Endothelial cell of umbilical vein (primary cell): ENCODE data around the gene NHSL2.

ENCODE experiments used
- POLR2A ChIP-seq: IDR thresholded peaks from 2 replicates; pipeline ENCODE4 v1.6.1; 2012; ENCODE audit warnings: low read depth, mild to moderate bottlenecking, control low read depth, low read length
- POLR2AphosphoS5 ChIP-seq: IDR thresholded peaks from 2 replicates; pipeline ENCODE4 v1.6.1; 2012; ENCODE audit warnings: low read depth, mild to moderate bottlenecking, control low read depth, low read length, moderate library complexity; ENCODE audit not compliant: insufficient read depth
- TF ChIP-seq, protein P1 (sequence below), 2 donors: IDR thresholded peaks; 1 replicate in 1 of 2; 2 replicates in 1 of 2; pipeline ENCODE4 v1.5.1; 2011; ENCODE audit warnings: low read length in 2 of 2, mild to moderate bottlenecking in 2 of 2, moderate library complexity in 2 of 2, control low read depth in 1 of 2, inconsistent platforms in 1 of 2, low read depth in 1 of 2; ENCODE audit not compliant: insufficient read depth in 1 of 2; ENCODE audit errors: extremely low read depth in 1 of 2

DNA sequence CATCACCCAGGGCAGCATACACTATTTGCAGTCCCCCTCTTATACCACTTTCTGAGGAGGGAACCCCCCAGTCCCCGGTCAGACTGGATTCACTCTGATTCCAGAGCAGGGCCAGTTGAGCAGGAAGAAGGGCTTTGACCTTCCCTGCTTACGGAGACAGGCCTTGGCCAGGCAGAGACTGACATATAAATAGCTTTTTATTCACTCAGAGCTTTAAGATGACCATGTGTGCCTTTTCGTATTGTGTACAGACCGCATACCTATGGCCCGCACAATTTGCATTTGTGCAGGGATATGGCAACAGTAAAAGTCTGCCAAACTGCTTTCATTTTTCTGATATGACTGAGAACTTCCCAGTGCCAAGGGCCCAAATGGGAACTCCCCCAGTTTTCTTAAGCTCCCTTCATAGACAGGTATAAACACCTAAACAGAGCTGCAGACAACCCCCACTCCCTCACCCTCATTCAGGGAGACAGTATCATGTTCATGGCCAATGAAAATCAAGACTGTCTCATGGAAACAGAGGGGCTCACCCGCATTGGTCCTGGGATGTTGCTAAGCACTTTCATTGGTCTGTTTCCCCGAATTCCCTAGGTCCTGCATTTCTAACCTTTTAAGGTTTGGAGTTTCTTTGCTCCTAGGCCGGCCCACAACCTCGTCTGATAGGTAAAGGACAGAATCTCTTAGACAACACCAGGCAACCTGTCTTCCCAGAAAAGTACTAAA lies 135.1 kb downstream of the NHSL2 start:
- TF ChIP-seq POLR2AphosphoS5: no peak
- TF ChIP-seq, protein P1, sequence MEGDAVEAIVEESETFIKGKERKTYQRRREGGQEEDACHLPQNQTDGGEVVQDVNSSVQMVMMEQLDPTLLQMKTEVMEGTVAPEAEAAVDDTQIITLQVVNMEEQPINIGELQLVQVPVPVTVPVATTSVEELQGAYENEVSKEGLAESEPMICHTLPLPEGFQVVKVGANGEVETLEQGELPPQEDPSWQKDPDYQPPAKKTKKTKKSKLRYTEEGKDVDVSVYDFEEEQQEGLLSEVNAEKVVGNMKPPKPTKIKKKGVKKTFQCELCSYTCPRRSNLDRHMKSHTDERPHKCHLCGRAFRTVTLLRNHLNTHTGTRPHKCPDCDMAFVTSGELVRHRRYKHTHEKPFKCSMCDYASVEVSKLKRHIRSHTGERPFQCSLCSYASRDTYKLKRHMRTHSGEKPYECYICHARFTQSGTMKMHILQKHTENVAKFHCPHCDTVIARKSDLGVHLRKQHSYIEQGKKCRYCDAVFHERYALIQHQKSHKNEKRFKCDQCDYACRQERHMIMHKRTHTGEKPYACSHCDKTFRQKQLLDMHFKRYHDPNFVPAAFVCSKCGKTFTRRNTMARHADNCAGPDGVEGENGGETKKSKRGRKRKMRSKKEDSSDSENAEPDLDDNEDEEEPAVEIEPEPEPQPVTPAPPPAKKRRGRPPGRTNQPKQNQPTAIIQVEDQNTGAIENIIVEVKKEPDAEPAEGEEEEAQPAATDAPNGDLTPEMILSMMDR (IDR thresholded peaks at IDR 0.05; ENCODE audit: extremely low read depth in 1 of 2, insufficient read depth in 1 of 2, low read depth in 1 of 2, low read length in 2 of 2): no peak
- no peak for TF ChIP-seq POLR2A
